HG02642 (cell line): ENCODE measurements around the gene MZT2A.
"Not testable (repeated sequence)": the region's sequence is repeated elsewhere in the genome, so short reads cannot be mapped to it uniquely, and the experiment has no call there.

Experiments used
- ATAC-seq: cut with Tn5 transposase; IDR thresholded peaks from one replicate; pipeline ENCODE4 v1.9.1; 2021; ENCODE audit warnings: mild to moderate bottlenecking; ENCODE audit not compliant: unreplicated experiment, poor library complexity

Gene MZT2A

DNA sequence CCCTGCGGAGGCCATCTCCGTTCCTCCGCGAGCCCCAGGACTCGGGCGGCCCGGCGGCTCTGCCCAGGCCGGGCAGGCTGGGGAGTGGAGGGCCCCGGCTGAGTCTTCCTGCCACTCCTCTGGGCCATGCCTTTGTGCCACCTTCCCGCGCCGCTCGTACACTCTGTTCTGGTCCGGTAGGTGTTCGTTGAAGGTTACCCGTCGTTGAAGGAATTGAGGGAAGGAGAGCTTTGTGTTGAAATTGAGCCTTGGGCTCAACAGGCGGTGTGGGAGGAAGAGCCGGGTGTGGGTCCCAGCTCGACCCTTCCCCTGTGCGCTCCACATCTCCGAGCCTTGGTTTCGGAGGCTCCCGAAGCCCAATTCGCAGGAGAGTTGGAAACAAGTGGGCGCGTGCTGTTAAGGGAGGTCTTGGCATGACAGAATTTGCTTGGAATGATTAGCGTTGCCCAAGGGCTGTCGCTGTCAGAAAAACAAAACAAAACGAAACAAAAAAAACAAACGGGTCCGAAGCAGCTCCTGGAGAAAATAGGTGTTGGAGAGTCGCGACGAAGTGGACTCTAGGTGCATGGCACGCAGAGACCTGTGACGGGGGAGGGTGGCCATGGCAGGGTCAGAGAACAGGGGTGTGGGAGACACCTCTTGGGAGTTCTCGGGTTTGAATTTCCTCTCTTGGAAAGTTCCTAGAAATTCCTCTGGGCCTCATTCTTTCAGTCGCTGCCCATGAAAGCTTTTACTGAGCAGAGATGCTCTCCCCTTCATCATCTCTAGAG, 1.2 kb upstream of the MZT2A start:
- ATAC-seq, result peak; percentile 24

DNA sequence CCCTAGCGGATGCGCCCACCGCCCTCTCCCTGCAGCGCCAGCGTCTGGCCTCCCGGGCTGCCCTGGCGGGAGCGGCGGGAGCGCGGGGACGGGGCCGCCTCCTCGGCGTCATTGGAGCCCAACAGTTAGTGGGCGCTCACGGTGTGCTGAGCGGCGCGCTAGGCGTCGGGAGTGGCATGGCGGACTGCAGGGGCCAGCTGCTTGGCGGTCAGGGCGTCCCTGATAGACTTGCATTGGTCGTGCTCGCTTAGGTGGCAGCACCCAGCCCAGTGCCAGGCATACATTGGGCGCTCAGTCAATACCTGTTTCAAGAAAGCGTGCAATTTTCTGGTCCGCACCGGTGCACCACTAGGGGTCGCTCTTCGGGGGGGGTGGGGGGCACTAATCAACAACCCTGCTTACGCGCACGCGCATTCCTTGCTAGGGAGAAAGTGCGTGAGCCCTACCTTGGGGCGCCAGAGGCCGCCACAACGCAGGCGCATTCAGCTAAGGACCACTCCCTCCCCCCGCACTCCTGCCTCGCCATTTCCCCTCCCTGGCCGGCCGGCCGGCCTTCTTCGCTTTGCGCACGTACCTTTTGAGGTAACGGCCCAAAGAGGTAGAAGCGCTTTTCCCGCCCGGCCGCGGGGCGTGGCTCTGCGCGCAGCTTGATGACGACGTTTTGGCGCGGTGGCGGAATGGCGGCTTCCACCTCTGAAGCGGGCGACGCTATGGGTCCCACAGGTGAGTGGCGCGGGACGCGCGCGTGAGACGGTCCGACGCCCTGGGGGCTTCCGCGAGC, 411 bp upstream of the MZT2A start:
- peak; percentile 75 for ATAC-seq

DNA sequence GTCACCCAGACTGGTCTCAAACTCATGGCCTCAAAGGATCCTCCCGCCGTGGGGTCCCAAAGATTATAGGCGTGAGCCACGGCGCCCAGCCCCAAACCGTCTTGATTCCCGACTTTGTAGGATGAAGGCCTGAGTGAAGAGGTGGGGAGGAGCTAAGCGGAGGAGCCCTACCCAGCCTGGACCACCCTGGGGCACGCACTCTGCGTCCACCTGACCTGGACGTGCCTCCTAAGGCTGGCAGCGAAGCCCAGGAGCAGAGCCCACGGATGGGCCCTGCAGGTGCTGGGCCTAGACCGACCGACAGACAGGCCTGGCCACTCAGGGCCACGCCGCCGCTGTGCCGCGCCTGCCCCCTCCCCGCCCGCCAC, 744 bp downstream of the MZT2A start:
- peak; percentile 7 for ATAC-seq

DNA sequence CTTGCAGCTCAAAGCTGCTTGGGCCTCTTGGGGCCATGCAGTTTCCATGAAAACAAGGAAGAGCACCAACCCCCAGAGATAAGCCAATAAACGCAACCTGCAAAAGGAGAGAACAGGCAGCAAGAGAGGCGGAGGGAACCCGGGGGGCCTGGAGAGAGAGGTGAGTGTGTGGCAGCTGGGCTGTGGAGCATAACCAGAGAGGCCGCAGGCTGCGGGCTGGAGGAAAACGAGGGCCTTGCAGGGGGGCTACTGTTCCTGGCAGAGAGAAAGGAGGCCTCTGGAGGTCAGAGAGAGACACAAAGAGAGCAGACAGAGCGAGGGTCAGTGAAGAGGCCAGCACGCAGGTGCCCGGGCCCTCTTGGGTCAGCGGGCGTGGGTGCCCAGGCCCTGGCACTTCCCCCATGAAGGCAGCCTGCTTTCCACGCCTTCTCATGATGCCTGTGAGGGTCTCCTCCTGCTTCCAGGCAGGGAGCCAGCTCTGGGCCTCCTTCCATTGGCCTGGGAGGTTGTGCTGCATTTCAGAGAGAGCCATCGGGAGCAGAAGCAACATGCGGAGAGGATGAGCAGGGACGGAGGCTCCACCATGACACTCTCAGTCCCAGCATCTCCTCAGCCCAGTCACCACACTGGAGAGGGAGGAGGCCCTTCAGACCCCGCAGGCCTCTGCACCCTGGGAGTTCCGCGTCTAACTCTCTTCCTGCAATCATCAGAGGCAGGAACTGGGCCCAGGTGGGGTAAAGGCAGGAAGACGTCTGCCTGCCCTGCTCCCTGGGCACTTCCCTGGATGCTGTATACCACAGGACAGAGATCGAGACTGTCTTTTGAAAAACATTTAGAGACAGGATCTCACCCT, 1.4 kb downstream of the MZT2A start:
- ATAC-seq, result not testable (repeated sequence)

DNA sequence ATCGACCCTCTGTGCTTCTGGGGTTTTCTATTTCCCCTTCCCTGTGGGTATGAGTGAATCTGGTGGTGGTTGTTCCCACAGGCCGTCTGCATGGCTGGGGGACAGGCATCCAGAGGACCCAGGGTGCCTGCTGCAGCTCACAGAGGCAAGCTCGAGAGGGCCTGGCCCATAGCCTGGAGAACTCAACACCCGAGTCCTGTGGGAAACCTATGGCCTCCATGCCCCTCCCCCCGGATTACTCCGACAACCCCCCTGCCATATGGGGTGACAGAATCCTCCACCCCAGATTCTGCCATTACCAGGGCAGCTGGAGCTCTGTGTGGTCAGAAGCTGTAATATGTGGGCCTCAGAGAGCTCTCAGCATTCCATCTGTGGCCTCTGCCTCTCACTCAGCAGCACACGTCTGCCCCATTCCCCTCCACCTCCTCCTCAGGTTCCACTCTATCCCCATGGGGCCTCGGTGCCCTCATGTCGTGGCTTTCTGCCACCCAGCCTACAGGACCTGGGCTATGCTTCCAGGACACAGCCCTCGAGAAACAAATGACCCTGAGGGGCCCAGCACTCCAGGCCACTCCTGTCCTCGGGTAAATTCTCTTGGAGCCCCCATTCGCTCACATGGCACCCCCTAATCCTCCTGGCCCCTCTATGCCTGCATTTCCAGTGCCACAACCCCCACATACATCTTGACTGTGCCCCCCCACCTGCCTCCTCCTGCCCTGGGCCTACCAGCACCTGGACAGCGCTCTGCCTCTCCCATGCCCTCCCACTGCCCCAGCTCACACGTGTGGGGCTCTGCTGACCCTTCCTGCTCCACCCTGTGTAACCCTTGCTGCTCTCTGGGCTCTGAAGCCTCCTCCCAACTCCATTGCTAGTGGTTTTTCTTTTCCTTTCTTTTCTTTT, 3.6 kb downstream of the MZT2A start:
- no peak for ATAC-seq

DNA sequence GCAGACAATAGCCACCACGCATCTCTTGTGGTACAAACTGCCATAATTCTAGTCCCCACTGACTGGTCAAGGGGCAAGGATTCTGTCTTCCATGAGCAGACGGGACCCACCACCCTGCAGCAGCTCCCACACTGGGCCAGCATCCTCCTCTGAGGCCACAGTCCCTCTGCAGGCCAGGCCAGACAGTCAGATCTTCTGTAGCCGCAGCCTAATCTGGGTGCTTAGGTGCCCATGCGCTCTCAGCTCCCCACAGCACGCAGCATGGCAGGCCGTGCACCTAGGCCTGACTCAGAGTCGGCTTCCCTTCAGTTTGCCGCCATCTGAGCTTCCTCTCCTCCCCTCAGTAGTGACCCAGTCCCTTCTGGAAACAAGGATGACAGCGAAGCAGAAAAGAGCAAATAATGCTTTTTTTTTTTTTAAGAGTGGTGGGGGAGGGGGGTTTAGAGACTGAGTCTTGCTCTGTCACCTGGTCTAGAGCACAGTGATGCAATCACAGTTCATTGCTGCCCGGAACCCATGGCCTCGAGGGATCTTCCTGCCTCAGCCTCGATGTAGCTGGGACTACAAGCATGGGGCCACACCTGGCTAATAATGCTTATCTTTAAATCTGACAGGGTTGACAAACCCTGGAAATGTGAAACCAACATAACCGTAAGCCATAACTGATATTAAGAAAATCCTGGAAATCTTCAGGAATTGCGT, 5.8 kb downstream of the MZT2A start:
- ATAC-seq, result not testable (repeated sequence)

DNA sequence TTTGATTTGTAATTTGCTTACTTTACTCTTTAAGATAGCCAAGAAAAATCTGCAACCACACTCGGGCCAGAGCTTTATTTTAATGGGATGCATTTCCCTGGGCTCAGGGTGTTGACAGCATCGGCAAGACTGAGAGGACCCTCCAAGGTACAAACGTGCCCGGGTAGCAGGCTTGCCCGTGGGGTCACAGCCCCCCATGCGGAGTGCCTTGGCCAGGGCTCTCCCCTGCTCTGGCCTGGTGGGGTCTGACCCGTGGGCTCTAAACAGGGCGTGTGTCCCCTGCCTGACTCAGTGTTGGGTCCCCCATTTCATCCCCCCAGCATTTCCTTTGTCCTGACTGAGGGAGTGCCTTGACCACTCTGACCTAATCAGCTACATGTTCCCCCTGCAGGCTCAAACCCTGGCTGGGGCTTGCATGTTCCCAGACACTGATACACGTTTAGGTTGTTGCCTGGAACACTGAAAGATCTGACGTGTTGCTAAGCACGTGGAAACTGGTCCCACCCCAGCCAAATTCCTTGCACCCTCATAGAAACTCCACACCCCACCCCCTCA, 7.2 kb downstream of the MZT2A start:
- ATAC-seq, result not testable (repeated sequence)

DNA sequence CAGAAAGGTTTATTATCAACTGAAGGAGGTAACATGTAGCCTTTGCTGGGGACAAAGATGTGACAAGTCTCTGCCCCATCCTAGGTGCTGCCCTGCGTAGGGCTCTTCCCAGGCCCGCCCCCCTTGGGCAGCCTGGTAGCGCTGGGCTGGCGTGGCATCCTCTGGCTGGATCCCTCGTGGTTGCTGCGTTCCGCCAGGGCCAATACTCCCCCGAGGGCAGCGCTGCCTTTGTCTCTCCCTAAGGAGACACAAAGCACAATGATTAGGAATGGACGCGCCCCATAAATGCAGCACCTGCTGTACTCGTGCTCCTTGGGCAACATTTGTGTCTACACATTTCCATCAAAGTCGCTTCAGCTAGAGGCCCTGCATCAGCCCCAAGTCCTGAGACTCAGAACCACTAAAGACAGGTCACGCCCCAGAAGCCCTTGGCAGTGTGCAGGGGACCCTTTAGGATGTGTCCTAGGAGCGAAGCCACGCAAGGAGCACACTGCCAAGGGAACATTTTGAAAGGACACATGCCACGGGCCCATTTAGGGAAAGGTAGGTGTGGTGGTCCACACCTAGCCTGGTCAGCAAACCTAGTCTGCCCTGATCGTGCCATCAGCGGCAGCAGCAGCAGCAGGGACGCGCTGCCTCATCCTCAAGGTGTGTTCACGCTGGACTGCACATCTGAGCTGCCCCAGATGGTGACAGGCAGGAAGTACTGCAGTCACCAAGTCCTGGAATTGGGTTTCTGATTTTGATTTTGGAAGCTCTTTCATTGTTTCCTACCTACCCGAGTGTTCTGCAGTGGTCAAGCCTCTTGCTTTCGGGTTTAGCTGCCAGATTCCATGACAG, 8.0 kb downstream of the MZT2A start:
- not testable (repeated sequence) for ATAC-seq

DNA sequence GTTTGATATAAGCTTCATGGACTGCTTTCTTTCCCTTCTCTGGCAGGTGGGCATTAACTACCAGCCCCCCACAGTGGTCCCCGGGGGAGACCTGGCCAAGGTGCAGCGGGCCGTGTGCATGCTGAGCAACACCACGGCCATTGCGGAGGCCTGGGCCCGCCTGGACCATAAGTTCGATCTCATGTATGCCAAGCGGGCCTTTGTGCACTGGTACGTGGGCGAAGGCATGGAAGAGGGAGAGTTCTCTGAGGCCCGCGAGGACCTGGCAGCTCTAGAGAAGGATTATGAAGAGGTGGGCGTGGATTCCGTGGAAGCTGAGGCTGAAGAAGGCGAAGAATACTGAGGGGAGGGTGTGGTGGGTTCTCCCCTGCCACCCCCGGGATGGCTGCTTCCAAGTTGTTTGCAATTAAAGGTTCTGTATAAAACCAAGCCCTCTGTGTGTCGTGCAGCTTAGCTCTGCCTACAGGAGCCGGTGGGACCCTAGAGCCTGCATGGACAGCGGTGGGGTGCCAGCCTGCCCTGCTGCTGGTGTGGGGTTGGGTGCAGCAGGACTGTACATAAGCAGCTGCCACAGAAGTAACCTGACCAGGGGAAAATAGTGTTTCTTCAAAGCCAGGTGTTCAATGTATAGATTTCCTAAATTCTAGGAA, 9.6 kb downstream of the MZT2A start:
- not testable (repeated sequence) for ATAC-seq

DNA sequence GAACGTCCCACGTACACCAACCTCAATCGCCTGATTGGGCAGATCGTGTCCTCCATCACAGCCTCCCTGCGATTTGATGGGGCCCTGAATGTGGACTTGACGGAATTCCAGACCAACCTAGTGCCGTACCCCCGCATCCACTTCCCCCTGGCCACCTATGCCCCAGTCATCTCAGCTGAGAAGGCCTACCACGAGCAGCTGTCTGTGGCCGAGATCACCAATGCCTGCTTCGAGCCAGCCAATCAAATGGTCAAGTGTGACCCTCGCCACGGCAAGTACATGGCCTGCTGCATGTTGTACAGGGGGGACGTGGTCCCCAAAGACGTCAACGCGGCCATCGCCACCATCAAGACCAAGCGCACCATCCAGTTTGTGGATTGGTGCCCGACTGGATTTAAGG, 11.8 kb downstream of the MZT2A start:
- ATAC-seq, result not testable (repeated sequence)

DNA sequence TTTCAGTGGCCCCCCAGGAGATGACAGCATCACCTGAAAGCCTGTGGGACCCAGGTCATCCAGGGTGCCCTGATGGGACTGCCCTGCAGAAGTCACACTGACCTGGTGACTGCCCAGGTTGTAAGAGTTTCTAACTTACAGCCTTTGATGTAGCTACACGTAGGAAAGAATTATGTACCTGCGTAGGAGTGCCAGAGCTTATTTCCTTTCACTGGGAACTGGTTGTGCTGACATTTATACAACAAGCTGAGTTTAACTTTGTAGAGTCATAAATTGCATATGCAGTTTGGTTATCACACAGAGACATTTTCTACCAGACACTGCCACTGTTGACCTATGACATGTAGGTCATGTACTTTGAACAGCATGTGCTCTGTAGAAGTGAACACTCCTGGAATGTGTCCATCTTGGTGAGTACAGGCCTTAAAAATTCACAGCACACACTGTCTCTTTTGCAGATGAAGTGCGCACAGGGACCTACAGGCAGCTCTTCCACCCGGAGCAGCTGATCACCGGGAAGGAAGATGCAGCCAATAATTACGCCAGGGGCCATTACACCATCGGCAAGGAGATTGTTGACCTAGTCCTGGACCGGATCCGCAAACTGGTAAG, 13.2 kb downstream of the MZT2A start:
- not testable (repeated sequence) for ATAC-seq

DNA sequence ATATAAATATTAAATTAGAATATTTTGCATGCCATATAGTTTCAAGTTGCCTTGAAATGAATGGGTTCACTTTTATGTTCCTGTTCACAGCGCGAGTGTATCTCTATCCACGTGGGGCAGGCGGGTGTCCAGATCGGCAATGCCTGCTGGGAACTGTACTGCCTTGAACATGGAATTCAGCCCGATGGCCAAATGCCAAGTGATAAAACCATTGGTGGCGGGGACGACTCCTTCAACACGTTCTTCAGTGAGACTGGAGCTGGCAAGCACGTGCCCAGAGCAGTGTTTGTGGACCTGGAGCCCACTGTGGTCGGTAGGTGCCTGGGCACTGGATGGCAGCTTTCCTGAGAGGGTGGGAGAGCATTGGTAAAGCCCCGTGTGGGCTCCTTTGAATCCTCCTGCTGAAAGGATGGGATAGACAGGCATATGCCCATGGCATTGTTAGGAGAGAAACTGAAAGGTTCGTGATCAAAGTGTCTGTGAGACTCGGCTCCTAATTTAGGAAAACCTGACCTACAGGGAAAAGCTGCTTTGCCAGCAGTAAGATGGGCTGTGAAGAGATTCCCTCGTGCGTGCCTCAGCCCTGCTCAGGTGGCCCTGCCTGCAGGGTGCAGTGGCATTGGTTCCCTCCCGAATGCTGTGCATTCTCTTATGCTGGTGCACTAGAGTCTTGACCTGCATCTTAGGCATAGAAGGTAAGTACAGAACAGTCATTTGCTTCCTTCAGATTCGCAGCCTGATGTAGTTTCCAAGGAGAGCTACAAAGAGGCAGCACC, 13.9 kb downstream of the MZT2A start:
- not testable (repeated sequence) for ATAC-seq

DNA sequence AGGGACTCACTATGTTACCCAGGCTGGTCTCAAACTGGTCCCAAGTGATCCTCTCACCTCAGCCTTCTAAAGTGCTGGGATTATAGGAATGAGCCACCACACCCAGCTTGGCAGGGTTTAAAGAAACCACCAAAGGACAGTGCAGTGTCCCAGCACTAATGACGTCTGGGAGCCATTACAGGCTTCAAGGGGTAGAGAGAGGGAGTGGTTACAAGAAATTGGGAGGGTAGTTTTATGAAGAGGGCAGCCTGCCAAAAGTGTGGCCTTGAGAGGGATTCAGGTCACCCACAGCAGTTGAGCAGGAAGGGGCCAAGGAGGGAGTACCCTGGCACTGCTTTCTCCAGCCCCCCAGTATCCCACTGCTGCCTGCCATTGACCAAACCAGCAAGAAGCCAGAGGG, 15.0 kb downstream of the MZT2A start:
- ATAC-seq, result not testable (repeated sequence)

DNA sequence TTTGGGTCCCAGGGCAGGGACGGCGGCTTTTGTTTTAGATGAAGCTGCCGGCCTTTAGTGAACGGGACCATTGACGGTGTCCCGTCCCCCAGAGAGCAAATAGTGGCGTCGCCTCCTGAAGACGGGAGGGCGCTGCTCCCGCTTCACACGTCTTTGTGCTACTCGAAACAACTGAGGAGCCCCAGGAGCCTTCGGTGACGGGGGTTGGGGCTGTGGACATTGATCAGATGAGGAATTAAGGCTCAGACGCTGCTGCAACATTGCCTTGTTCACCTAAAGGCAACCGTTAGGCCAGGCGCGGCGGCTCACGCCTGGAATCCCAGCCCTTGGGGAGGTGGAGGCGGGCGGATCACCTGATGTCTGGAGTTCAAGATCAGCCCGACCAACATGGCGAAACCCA, 15.8 kb downstream of the MZT2A start:
- ATAC-seq, result not testable (repeated sequence)

DNA sequence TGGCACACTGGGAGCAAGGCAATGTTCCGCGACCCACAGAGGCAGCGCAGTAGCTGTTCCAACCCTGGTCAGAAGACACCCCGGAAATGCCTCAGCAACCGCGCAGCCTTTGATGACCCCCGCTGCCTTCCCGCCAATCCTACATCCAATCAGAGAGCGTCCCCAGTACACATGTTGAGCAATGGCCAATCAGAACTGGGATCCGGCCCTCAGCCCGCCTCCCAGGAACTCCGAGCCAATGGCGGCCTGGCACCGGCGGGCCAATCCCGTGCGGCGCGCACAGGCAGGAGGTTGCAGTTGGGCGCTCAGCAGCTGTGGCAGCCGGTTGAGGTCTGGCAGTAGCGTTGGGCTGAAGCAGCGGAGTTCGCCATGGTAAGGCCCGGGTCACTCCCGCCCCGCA, 16.4 kb downstream of the MZT2A start, which contains the start of gene TUBA3D:
TUBA3D (plus strand) TSS at position 289 of the 400 bp plus-strand sequence; CDS start at position 370, 81 bp downstream.
- ATAC-seq, result no peak

DNA sequence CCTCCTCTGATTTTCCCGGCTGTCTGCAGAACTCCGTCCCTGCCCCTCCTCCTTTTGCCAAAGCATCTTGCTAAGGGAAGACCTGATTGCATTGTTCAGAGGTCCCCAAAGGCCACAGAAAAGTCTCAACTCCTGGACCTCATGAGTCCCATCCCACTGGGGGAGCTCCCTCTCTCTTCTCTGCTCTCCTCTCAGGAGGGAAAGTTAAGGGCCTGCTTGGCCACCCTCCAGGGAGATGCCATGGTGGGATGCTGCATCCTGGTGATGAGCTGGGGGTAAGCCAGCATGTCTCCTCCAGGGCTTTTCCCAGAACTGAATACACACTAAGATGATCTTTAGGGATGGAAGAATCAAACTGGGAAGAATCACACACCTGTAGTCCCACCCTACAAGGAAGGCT, 18.9 kb downstream of the MZT2A start:
- ATAC-seq, result not testable (repeated sequence)
